ENCODE results near the gene VWA3A. TPM values are rescaled to one million over a fixed set of nuclear protein-coding genes. Genes with fewer than 3 reads are reported as not detected.
"Not testable (repeated sequence)": the region's sequence is repeated elsewhere in the genome, so short reads cannot be mapped to it uniquely, and the experiment has no call there.

VWA3A gene
- total RNA-seq, 4 donors from 2014 or later, result 0.24 TPM; not detected in 3

- DNase-seq (ENCODE audit: low spot score) (no peak), ATAC-seq (ENCODE audit: low FRiP score) (no peak)
- no peak for TF ChIP-seq CTCF (IDR thresholded peaks at IDR 0.05)
These were observed 11.1 kb downstream of the VWA3A start for GRCh38 chr16:22103441-22103840.

- DNase-seq (ENCODE audit: low spot score), result no peak
- no peak for ATAC-seq (ENCODE audit: low FRiP score)
- TF ChIP-seq CTCF (IDR thresholded peaks at IDR 0.05), result no peak
These were observed 17.0 kb downstream of the VWA3A start for GRCh38 chr16:22109258-22109898.

DNA sequence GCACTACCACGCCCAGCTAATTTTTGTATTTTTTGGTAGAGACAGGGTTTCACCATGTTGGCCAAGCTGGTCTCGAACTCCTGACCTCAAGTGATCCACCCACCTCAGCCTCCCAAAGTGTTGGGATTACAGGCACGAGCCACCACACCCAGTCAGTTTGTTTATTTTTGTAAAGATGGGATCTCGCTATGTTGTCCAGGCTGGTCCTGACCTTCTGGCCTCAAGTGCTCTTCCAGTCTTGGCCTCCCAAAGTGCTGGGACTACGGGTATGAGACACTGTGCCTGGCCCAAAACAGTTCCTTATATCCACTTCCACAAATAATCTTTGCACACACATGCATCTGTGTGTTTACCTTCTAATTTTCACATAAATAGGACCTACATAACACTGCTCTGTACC is 19.3 kb downstream of the VWA3A start:
- not testable (repeated sequence) for ATAC-seq (ENCODE audit: low FRiP score); DNase-seq (ENCODE audit: low spot score)

- no peak for TF ChIP-seq CTCF (IDR thresholded peaks at IDR 0.05)
- DNase-seq (ENCODE audit: low spot score) (no peak), ATAC-seq (ENCODE audit: low FRiP score) (no peak)
These were observed 23.9 kb downstream of the VWA3A start for GRCh38 chr16:22116095-22116700.

DNA sequence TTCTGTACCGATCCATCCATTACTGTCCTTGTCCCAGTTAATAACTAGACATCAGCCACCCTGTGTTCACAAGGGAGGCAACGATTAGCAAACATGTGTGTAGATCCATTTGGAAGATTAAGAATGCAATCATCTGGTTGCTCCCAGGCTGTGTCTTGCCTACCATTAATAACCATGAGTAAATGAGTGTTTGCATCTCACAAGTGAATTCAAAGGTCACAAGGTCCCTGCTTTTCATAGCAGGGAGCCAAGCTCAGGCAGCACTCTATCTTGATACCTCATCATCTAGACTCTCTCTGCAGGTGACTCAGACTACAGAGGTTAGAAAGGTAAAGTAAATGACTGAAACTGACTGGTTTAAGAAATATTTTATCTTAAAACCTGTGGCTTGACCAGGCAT is 25.3 kb downstream of the VWA3A start:
- no peak for DNase-seq (ENCODE audit: low spot score)

GRCh38 chr16:22120440-22120839 is 28.1 kb downstream of the VWA3A start:
- ATAC-seq (ENCODE audit: low FRiP score) (no peak), DNase-seq (ENCODE audit: low spot score) (no peak)

More for the DNA sequence above, 25.3 kb downstream of the VWA3A start:
- no peak for ATAC-seq (ENCODE audit: low FRiP score)
- no peak for TF ChIP-seq CTCF (IDR thresholded peaks at IDR 0.05)

GRCh38 chr16:22122239-22122638 is 29.9 kb downstream of the VWA3A start:
- TF ChIP-seq CTCF (IDR thresholded peaks at IDR 0.05), result no peak
- ATAC-seq (ENCODE audit: low FRiP score) (no peak), DNase-seq (ENCODE audit: low spot score) (no peak)

More at GRCh38 chr16:22120440-22120839, 28.1 kb downstream of the VWA3A start:
- TF ChIP-seq CTCF (IDR thresholded peaks at IDR 0.05), result no peak
